A549 (cell line): ENCODE results near the gene TSPO2. TPM values are rescaled to one million over a fixed set of nuclear protein-coding genes. Genes with fewer than 3 reads are reported as not detected.

Source experiments
- ATAC-seq, 2 experiments: fragments of 200-7000 bp in 1 of 2; fragments of >200 bp in 1 of 2; cut with Nextera tagmentation in 1 of 2; cut with Tn5 transposase in 1 of 2; 3 replicates each; pipeline versions ENCODE4 v1.8.0 to v1.9.1; 2018 to 2020; ENCODE audit warnings: mild to moderate bottlenecking in 1 of 2, moderate library complexity in 1 of 2
- CTCF ChIA-PET: fragments of 300-600 bp; sonication (Branson Sonifier 250); formaldehyde crosslinking; extraction: SDS; loops from one replicate; lab custom pipeline; 2021; ENCODE audit warnings: antibody characterized with exemption, inconsistent platforms; lab: Yijun Ruan, JAX
- POLR2A ChIA-PET: fragments of 350-600 bp; formaldehyde crosslinking; extraction: SDS; loops from one replicate; lab custom pipeline; 2021; ENCODE audit warnings: antibody characterized with exemption, inconsistent platforms; lab: Yijun Ruan, JAX
- DNase-seq, 2 experiments: peaks; one replicate each; pipeline versions ENCODE4 v3.0.0 to v3.0.0-alpha.2; 2011 to 2016; ENCODE audit warnings: low read depth in 1 of 2, low spot score in 1 of 2
- FAIRE-seq: peaks from 2 replicates; lab custom pipeline; 2011; peaks lifted over from hg19 to GRCh38; lab: Jason Lieb, UNC
- H3K27ac ChIP-seq, 2 experiments: fragments of >200 bp; sonication (Bioruptor Twin); formaldehyde crosslinking; 3 replicates each; pipeline ENCODE4 v1.5.1; 2016 to 2017
- H3K4me1 ChIP-seq: fragments of >200 bp; sonication (Bioruptor Twin); formaldehyde crosslinking; 3 replicates; pipeline ENCODE4 v1.6.1; 2016
- H3K4me2 ChIP-seq: fragments of >200 bp; sonication (Bioruptor Twin); formaldehyde crosslinking; 3 replicates; pipeline ENCODE4 v1.6.1; 2016
- H3K4me3 ChIP-seq: fragments of >200 bp; sonication (Bioruptor Twin); formaldehyde crosslinking; 3 replicates; pipeline ENCODE4 v1.5.1; 2016
- H3K9me3 ChIP-seq: fragments of >200 bp; sonication (Bioruptor Twin); formaldehyde crosslinking; 3 replicates; pipeline ENCODE4 v1.6.1; 2016
- CBX2 ChIP-seq: fragments of 200-600 bp; sonication (generic); IDR thresholded peaks from 2 replicates; pipeline ENCODE4 v1.6.1; 2016; ENCODE audit warnings: low read depth, mild to moderate bottlenecking, borderline replicate concordance
- CBX8 ChIP-seq: fragments of 200-600 bp; sonication (generic); IDR thresholded peaks from 2 replicates; pipeline ENCODE4 v1.6.1; 2016
- CHD4 ChIP-seq: fragments of 200-600 bp; sonication (generic); IDR thresholded peaks from 2 replicates; pipeline ENCODE4 v1.6.1; 2016; ENCODE audit warnings: antibody characterized with exemption, mild to moderate bottlenecking, borderline replicate concordance
- EHF ChIP-seq: fragments of 250-450 bp; sonication (Bioruptor Pico); IDR thresholded peaks from 2 replicates; pipeline ENCODE4 v1.5.0; 2020; ENCODE audit warnings: mild to moderate bottlenecking
- FOSB ChIP-seq: fragments of 250-450 bp; sonication (Bioruptor Pico); IDR thresholded peaks from 2 replicates; pipeline ENCODE4 v1.5.0; 2020; ENCODE audit warnings: mild to moderate bottlenecking, moderate library complexity
- FOXS1 ChIP-seq: fragments of 250-450 bp; sonication (Bioruptor Pico); IDR thresholded peaks from 2 replicates; pipeline ENCODE4 v1.5.0; 2020; ENCODE audit warnings: mild to moderate bottlenecking, moderate library complexity
- HDAC2 ChIP-seq: fragments of 200-600 bp; sonication (generic); IDR thresholded peaks from 2 replicates; pipeline ENCODE4 v1.6.1; 2016
- JUN ChIP-seq, 2 experiments: fragments of >200 bp; sonication (Bioruptor Twin); formaldehyde crosslinking; IDR thresholded peaks; 2 replicates in 1 of 2; 3 replicates in 1 of 2; pipeline ENCODE4 v1.6.1; 2016 to 2017
- NPAS2 ChIP-seq: fragments of 250-450 bp; sonication (Bioruptor Pico); IDR thresholded peaks from 2 replicates; pipeline ENCODE4 v1.8.0; 2022; ENCODE audit warnings: mild to moderate bottlenecking, moderate library complexity, borderline replicate concordance
- POLR2A ChIP-seq: IDR thresholded peaks from 2 replicates; pipeline ENCODE4 v1.6.1; 2012; ENCODE audit warnings: mild to moderate bottlenecking, low read length
- RAD21 ChIP-seq, 2 experiments: fragments of >200 bp in 1 of 2; sonication (Bioruptor Twin) in 1 of 2; formaldehyde crosslinking in 1 of 2; IDR thresholded peaks in 1 of 2; conservative IDR thresholded peaks in 1 of 2; 2 replicates in 1 of 2; 3 replicates in 1 of 2; pipeline ENCODE4 v1.6.1; 2012 to 2018; ENCODE audit warnings: inconsistent platforms in 1 of 2
- RCOR1 ChIP-seq: fragments of 150-350 bp; IDR thresholded peaks from 2 replicates; pipeline ENCODE4 v1.6.1; 2014; ENCODE audit warnings: antibody characterized with exemption, low read length, low read depth
- ZFP36 ChIP-seq: fragments of 450-650 bp; IDR thresholded peaks from 2 replicates; pipeline ENCODE4 v1.6.1; 2014; ENCODE audit warnings: borderline replicate concordance; ENCODE audit not compliant: partially characterized antibody
- ZSCAN20 ChIP-seq: fragments of 250-450 bp; sonication (Bioruptor Pico); IDR thresholded peaks from 2 replicates; pipeline ENCODE4 v1.8.0; 2022; ENCODE audit warnings: mild to moderate bottlenecking, moderate library complexity
- WGBS: methylation state at CpG from one replicate; pipeline ENCODE4 v1.1.6; 2017; ENCODE audit errors: missing lambda C conversion rate; 5-methylcytosine and 5-hydroxymethylcytosine counted together
- polyA plus RNA-seq, 4 experiments: library from polyadenylated mRNA; depleted of rRNA in 3 of 4; stranded (reverse); fragments of >200 nt; fragmentation: RNase III in 1 of 4; extraction: RNeasy Plus Mini Kit Qiagen cat#74134 plus additional on column Dnase treatment in 1 of 4; gene quantifications; 2 replicates in 3 of 4; 3 replicates in 1 of 4; pipeline ENCODE4 v1.2.3, GENCODE V29; 2011 to 2017
- TF ChIP-seq, protein P1 (sequence below): fragments of >200 bp; sonication (Bioruptor Twin); formaldehyde crosslinking; IDR thresholded peaks from 3 replicates; pipeline ENCODE4 v1.5.1; 2016
- TF ChIP-seq, protein P2 (sequence below): fragments of 450-650 bp; IDR thresholded peaks from 2 replicates; pipeline ENCODE4 v1.6.1; 2014; ENCODE audit warnings: antibody characterized with exemption
- TF ChIP-seq, protein P3 (sequence below): IDR thresholded peaks from 2 replicates; pipeline ENCODE4 v1.6.1; 2012; ENCODE audit warnings: low read depth, borderline replicate concordance
- TF ChIP-seq, protein P4 (sequence below): fragments of 200-600 bp; sonication (generic); IDR thresholded peaks from 2 replicates; pipeline ENCODE4 v1.6.1; 2016; ENCODE audit warnings: antibody characterized with exemption, mild to moderate bottlenecking, moderate library complexity

Gene TSPO2
- polyA plus RNA-seq, 2 of the 4 experiments (the other 2 are of a cell fraction): not detected

GRCh38 chr6:41043151-41043550 lies 884 bp downstream of the TSPO2 start (continued):
- TF ChIP-seq, protein P1, sequence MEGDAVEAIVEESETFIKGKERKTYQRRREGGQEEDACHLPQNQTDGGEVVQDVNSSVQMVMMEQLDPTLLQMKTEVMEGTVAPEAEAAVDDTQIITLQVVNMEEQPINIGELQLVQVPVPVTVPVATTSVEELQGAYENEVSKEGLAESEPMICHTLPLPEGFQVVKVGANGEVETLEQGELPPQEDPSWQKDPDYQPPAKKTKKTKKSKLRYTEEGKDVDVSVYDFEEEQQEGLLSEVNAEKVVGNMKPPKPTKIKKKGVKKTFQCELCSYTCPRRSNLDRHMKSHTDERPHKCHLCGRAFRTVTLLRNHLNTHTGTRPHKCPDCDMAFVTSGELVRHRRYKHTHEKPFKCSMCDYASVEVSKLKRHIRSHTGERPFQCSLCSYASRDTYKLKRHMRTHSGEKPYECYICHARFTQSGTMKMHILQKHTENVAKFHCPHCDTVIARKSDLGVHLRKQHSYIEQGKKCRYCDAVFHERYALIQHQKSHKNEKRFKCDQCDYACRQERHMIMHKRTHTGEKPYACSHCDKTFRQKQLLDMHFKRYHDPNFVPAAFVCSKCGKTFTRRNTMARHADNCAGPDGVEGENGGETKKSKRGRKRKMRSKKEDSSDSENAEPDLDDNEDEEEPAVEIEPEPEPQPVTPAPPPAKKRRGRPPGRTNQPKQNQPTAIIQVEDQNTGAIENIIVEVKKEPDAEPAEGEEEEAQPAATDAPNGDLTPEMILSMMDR: no peak
- TF ChIP-seq FOSB: no peak

- ChIA-PET CTCF (interaction anchor here (1.4 kb wide), 1 partner anchor 18 kb away, joined by 3 read pairs; no protein-coding TSS in a partner anchor), POLR2A (no interaction called here)
- DNase-seq (no peak), ATAC-seq (no peak), FAIRE-seq (no peak)
- TF ChIP-seq ZSCAN20 (CRISPR knock-in tag) (no peak), EHF (CRISPR knock-in tag) (no peak)
- Histone ChIP-seq H3K27ac (no peak overlapping the region), H3K4me2 (no peak overlapping the region), H3K4me1 (peaks cover 9% of the 10 kb centered on the region), H3K4me3 (no peak overlapping the region), H3K9me3 (no peaks in the 10 kb centered on the region)
- WGBS: 58% methylated on average over 5 of the region's 5 CpGs
Measured at GRCh38 chr6:41045664-41046063, 3.4 kb downstream of the TSPO2 start.

DNA sequence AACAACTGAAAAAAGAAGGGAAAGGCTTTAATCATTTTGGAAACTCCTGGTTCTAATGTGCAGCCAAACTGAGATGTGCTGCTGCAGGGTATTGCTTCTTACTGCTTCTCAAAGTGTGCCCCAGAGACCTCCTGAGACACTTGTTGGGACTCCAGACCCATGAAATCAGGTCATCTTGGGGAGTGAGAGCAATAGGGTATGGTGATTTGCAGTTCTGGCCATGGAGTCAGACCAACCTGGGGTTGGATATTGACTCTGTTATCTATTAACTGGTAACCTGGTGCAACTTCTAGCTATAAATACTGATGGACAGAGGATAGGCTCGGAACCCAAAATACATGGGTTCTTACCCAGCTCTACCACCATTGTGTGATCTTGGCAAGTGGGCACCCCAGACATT lies 3.8 kb downstream of the TSPO2 start:
- ATAC-seq: no peak
- Histone ChIP-seq H3K27ac (no peak overlapping the region), H3K9me3 (no peaks in the 10 kb centered on the region), H3K4me1 (peaks cover 4% of the 10 kb centered on the region), H3K4me2 (no peak overlapping the region), H3K4me3 (no peak overlapping the region)
- no peak for DNase-seq
- TF ChIP-seq, protein P2, sequence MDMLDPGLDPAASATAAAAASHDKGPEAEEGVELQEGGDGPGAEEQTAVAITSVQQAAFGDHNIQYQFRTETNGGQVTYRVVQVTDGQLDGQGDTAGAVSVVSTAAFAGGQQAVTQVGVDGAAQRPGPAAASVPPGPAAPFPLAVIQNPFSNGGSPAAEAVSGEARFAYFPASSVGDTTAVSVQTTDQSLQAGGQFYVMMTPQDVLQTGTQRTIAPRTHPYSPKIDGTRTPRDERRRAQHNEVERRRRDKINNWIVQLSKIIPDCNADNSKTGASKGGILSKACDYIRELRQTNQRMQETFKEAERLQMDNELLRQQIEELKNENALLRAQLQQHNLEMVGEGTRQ: no peak
- TF ChIP-seq FOXS1 (CRISPR knock-in tag) (no peak), RAD21 (conservative IDR thresholded peaks at IDR 0.05 in 1 of 2, IDR thresholded peaks at IDR 0.05 in 1 of 2) (no peak), CBX8 (no peak), HDAC2 (no peak), CBX2 (no peak), CHD4 (no peak), RCOR1 (no peak), POLR2A (no peak), NPAS2 (CRISPR knock-in tag) (no peak), ZFP36 (no peak), JUN (IDR thresholded peaks at IDR 0.05) (no peak)
- TF ChIP-seq, protein P3, sequence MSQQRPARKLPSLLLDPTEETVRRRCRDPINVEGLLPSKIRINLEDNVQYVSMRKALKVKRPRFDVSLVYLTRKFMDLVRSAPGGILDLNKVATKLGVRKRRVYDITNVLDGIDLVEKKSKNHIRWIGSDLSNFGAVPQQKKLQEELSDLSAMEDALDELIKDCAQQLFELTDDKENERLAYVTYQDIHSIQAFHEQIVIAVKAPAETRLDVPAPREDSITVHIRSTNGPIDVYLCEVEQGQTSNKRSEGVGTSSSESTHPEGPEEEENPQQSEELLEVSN: no peak
- TF ChIP-seq, protein P4, sequence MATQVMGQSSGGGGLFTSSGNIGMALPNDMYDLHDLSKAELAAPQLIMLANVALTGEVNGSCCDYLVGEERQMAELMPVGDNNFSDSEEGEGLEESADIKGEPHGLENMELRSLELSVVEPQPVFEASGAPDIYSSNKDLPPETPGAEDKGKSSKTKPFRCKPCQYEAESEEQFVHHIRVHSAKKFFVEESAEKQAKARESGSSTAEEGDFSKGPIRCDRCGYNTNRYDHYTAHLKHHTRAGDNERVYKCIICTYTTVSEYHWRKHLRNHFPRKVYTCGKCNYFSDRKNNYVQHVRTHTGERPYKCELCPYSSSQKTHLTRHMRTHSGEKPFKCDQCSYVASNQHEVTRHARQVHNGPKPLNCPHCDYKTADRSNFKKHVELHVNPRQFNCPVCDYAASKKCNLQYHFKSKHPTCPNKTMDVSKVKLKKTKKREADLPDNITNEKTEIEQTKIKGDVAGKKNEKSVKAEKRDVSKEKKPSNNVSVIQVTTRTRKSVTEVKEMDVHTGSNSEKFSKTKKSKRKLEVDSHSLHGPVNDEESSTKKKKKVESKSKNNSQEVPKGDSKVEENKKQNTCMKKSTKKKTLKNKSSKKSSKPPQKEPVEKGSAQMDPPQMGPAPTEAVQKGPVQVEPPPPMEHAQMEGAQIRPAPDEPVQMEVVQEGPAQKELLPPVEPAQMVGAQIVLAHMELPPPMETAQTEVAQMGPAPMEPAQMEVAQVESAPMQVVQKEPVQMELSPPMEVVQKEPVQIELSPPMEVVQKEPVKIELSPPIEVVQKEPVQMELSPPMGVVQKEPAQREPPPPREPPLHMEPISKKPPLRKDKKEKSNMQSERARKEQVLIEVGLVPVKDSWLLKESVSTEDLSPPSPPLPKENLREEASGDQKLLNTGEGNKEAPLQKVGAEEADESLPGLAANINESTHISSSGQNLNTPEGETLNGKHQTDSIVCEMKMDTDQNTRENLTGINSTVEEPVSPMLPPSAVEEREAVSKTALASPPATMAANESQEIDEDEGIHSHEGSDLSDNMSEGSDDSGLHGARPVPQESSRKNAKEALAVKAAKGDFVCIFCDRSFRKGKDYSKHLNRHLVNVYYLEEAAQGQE: no peak
- TF ChIP-seq, protein P1: no peak
- no peak for FAIRE-seq
- ChIA-PET CTCF (interaction anchor here (1.0 to 1.4 kb wide), 2 partner anchors 10 to 18 kb away, joined by 3 to 5 read pairs; no protein-coding TSS in a partner anchor), POLR2A (no interaction called here)
- WGBS: 88% methylated on average over 1 of the region's 1 CpG
